Mammary epithelial cell (primary cell): ENCODE data around the gene PMPCA.

Experiments
- CTCF ChIP-seq, 2 donors: IDR thresholded peaks in 1 of 2; conservative IDR thresholded peaks in 1 of 2; 2 replicates each; pipeline ENCODE4 v1.5.1; 2011 to 2012; ENCODE audit warnings: inconsistent platforms in 2 of 2, low read length in 2 of 2, mild to moderate bottlenecking in 2 of 2, control low read depth in 1 of 2, low read depth in 1 of 2; ENCODE audit not compliant: insufficient read depth in 1 of 2; ENCODE audit errors: extremely low read depth in 1 of 2
- EZH2 ChIP-seq: IDR thresholded peaks from 2 replicates; pipeline ENCODE4 v1.6.1; 2012; ENCODE audit warnings: low read length, inconsistent platforms, borderline replicate concordance

GRCh38 chr9:136430588-136431234 is 20.3 kb downstream of the PMPCA start:
- no peak for TF ChIP-seq CTCF (conservative IDR thresholded peaks at IDR 0.05 in 1 of 2, IDR thresholded peaks at IDR 0.05 in 1 of 2; ENCODE audit: extremely low read depth in 1 of 2, insufficient read depth in 1 of 2, low read depth in 1 of 2, low read length in 2 of 2)
- no peak for TF ChIP-seq EZH2
